Femur (tissue), 1 donor: Measurements from ENCODE around the gene BEST1.
"Not testable (repeated sequence)": the region's sequence is repeated elsewhere in the genome, so short reads cannot be mapped to it uniquely, and the experiment has no call there.

ENCODE experiments used
- DNase-seq: peaks from one replicate; pipeline ENCODE4 v3.0.0-alpha.2; 2017

BEST1 gene

DNA sequence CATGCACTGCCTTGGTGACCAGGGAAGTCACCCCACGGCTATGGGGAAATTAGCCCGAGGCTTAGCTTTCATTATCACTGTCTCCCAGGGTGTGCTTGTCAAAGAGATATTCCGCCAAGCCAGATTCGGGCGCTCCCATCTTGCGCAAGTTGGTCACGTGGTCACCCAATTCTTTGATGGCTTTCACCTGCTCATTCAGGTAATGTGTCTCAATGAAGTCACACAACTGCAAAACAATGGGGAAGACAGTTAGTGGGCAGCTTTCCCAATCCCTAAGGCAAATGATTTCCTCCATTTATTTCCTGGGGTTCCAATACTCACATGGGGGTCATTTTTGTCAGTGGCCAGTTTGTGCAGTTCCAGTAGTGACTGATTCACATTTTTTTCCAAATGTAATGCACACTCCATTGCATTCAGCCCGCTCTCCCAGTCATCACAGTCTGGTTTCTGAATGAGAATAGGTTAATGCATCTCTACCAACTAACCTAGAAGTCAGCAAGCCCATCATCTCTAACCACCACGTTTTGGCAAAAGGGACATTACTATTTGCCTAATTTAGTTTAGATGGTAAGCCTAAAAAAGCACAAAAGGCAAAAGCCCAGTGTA lies 14.6 kb downstream of the BEST1 start:
- DNase-seq = not testable (repeated sequence)

DNA sequence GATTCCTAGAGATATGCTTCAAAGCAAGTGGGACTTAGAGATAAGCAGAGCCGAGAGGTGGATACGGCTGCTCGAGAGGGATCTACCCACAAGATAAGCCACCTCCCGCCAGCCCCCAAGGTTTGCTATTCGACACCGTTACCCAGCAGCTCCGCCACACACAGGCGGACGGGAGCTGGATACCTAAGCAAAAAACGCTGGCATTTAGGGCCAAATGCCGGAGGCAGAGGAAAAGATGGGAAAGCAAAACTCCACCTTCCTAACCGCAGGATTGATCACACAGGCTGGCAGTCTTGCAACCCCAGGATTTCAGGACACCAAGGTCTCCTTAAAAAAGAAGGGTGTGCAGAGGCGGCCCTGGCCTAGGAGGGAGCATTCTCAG lies 16.6 kb downstream of the BEST1 start:
- DNase-seq = peak; percentile 38

DNA sequence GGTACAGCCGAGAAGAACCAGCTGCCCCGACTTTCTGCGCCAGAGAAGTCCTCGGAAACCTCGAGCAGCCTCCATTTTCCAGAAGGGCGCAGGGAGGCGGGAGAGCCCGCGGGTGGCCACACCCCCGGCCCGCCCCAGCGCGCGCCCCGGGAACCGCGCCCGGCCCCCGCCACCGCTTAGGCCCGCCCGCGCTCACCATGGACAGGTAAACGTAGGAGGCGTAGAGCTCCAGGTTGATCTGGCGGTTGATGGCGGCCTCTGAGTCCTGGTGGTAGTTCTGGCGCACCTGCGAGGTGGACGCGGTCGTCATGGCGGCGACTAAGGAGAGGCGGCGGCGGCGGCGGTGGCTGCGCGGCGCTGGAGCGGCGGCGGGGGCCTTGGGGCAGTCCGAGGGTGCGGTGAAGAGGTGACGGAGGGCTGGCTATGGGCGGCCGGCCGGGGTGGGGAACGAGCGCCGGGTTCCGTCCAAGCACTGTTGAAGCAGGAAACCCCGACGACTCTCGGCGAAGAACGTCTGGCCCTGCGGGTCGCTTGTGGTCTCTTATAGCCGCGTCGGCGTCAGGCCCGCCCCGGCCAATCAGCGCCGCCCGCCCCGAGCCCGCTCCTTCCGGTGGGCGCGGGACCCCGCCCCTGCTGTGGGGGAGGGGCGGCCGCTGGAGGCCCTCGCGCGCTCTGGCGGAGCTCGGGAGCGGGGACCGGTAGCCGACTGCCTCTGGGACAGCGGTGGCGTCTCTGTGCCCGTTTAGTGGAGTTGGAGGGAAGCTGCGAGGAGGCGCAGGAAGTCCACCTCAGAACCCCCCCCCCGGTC lies 17.2 kb downstream of the BEST1 start, which contains the start of gene FTH1:
Gene FTH1 (minus strand): TSS at position 519 of the 808 bp plus-strand sequence. CDS start 209 bp downstream, at position 310.
- peak; percentile 95 for DNase-seq

DNA sequence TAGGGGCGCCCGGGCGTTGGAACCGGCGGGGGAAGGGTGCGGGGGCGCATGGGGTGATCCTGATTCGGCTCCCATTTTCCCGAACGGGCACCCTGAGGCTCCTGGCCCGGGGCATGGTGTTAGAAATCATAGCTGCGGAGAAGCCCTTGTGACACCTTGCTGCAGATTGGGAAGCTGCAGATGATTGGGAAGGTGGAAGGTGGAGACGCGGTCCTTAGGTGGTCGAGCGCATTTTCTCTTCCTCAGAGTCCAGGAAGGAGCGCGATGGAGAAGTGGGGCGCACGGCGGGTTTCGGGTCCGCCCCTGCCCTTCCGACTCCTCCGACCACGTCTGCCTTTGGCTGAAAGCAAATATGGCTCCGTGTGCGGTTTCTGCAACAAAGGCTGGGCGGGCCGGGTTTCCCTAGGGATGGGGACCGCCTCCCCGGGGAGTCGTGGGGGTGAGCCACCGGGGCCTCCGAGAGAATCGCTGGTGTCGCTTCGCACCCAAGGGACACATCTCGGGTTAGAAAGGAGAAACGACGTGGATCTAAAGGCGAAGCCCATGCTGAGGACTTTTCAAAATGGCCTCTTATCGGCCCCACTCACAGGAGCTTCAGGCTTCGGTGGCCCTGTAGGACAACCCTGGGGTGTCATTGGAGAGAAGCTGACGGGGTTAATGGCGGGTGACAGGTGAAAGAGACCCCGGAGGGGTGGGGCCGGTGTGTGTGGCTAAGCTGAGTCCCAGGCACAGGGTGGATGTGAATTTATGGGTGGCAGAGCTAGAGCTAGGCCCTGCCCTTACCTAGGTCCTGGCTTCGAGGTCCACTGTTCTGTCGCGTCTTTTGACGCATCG lies 18.0 kb downstream of the BEST1 start:
- DNase-seq = peak; percentile 64

DNA sequence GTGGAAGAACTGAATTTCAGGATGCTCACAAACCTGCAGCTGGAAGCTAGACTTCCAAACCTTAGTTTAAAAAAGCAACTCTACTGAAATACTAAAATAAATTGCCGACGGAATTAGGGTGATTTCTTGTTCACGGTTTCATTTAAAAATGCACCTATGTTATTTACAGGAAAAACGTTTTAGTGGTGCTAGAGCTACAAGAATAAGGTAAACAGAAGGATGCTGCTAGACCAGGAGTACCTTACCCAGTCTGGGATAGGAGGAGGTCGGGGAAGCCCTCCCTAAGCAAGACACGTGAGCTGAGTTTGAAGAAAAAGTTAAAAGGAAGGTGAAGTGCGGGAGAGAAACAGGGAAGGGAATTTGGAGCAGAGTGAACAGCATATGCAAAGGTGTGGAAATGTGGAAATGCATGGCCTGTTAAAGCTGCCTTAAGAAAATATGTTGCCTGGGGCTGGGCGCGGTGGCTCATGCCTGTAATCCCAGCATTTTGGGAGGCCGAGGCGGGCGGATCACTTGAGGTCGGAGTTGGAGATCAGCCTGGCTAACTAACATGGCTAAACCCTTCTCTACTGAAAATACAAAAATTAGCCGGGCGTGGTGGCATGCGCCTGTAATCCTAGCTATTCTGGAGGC lies 18.7 kb downstream of the BEST1 start:
- DNase-seq = no peak

DNA sequence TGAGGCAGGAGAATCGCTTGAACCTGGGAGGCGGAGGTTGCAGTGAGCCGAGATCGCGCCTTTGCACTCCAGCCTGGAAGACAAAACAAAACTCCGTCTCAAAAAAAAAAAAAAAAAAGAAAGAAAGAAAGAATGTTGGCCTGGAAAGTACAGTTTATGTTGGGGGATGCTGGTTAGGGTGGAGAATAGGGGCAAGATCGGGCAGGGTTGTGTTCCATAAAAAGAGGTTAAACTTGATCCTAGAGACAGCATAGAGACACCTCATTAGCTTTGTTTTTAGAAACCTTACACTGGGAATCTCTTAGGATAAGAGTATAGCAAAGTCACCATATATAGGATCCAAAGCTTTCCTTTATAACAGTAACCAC lies 19.2 kb downstream of the BEST1 start:
- DNase-seq = no peak

DNA sequence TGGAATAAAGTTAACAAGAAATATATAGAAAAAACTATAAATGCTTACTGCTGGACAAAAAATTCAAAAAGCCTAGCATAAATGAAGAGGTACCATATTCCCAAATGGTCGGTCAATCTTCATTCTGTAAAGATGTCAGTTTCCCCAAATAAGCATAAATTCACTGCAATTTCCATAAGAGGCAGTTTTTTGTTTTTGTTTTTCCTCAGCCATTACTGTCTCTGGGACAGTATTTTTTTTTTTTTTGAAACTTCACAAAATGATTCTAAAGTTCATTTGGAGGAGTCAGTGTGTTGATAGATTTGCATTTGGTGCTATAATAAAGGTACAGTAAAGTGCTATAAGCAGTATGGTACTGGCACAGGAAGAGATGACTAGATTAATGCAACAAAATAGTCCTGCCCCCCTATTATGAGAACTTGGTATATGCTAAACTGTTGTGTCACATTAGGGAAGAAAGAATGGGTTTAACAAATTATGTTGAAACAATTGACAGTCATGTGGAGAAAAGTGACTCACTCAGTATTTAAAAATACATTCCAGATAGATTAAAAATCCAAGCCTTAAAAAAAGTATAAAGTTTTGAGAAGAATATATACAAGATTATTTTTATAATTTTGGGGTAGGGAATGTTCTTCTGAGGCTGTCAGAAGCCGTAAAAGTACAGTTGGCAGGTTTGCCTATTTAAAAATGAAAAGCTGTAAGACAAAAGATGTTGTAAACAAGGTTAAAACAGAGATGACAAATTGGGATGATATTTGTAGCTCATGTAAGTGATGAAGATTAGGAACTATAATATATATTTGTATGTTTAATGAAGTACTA lies 19.9 kb downstream of the BEST1 start:
- DNase-seq = no peak

DNA sequence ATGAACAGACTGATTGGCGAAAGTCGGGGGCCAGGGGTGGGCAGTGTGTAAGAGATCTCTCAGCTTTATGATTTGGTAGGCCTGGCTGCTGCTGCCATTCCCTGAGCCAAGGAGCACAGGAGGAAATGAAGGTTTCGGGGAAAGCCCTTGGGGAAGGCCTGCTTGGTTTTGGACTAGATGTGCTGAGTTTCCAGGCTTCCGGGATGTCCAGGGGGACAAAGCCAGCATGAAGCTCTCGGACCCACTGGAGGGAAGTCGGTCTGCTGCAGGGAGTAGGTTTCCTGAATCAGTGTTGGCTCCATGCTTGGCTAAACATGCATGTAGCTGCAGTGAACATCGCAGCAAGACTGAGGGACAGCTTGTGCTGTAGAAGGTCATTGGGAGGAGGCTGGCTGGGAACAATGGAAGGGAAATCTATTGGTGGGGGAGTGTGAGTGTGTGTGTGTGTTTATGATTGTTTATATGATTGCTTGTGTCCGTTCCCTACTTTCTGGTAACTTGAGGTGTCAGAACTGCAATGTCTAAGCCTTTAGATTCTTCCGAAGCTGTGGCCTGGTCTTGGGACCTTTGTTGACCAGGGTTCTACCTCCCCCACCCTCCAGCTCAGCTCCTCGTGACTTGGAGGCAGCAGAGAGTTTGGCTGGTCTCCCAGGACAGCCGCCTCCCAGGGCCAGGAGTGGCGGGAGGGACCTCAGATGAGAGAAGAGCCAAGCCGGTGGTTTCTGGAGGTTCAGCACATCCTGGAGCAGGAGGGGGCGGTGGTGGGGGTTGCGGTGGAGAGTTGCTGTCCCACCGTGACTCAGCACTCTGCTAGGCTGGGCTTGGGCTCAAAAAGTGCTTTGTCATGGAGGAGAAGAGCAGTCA lies 21.3 kb downstream of the BEST1 start:
- peak; percentile 98 for DNase-seq

DNA sequence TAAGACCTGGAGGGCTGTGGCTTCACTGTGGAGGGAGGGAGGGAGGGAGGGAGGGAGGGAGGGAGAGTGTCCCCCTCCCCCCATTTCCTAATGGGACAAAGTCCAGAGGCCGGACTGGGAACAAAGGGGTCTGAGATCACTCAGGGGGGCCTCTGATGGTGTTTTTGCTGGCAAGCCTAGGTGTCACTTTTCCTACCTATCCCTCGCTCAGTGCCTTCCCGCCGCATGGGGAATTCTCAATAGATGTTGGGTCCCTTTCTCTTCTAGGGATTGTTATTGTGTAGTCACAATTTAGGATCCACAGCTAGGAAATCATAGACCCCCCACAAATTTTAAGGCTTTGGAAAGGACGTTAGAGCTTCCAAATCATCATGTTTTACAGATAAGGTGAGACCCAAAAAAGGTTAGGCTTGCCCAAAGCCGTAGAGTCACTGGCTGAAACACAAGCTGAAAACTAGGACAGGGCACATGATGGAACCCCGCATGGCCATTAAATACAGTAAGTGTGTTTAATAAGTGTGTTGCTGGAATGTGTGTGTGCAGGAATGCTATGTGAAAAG lies 22.0 kb downstream of the BEST1 start:
- no peak for DNase-seq

DNA sequence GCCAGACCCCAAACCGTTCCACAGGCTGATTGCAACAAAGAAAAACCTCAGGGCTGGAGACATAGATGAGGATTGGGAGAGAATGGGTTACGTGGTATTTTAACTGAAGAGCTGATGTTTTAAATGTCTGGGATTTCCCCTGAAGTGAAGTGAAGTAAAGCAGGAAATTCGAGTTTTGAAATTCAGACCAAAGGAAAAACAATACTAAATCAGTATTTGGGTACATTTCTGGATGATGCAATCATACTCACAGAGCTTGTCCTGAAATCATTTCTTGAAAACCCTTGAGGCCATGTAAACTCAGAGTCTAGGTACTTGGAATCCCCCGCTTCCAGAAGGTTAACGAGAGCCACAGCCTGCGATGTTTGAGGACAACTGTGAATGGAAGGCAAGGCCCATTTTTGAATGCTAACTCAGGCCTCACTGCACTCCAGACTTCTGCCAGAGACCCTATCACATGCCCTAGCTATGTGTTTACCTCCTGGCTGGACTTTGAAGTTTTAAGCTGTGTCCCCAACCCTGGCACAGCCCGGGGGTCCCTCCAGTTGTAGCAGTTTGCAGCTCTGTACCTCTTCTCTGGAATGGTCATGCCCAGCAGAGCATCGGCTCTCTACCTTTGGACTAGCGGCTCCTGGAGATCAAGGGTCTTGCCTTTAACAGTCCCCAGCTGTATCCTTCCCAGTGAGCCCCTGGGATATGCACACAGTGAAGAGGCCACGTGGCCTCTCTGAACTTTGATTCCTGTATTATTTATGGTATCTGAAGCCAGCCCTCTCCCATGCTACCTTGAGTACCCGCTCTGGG lies 22.7 kb downstream of the BEST1 start:
- DNase-seq = no peak

DNA sequence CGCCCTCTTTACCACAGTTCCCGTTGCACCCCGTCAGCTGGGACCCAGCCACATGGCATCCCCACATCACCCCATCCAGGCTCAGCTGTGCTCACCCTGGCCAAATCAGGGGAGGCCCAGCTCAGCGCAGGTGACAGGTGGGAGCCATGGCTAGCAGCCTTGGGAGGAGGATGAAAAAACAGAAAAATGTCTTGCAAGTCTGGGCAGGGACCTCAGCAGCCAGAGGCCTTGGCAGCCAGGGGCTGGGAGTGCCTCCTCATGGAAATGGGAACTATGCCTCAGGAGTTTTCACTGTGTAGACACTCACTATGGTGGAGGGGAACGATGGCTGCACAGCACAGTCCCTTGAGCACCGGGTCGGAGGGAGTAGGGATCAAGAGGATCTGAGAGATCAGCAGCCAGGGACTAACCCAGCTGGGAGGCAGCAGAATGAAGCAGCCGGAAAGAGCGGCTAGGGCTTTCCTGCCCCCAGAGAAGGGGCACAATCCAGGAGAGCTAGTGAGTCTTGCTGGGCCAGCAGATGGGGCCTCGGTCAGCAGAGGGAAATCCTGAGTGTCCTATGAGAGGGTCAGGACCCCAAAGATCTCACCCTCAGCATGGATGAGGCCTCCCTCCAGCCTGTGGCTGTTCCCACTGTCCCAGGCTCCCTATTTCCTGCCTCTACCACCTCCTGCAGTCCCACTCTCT lies 23.5 kb downstream of the BEST1 start:
- peak; percentile 57 for DNase-seq

DNA sequence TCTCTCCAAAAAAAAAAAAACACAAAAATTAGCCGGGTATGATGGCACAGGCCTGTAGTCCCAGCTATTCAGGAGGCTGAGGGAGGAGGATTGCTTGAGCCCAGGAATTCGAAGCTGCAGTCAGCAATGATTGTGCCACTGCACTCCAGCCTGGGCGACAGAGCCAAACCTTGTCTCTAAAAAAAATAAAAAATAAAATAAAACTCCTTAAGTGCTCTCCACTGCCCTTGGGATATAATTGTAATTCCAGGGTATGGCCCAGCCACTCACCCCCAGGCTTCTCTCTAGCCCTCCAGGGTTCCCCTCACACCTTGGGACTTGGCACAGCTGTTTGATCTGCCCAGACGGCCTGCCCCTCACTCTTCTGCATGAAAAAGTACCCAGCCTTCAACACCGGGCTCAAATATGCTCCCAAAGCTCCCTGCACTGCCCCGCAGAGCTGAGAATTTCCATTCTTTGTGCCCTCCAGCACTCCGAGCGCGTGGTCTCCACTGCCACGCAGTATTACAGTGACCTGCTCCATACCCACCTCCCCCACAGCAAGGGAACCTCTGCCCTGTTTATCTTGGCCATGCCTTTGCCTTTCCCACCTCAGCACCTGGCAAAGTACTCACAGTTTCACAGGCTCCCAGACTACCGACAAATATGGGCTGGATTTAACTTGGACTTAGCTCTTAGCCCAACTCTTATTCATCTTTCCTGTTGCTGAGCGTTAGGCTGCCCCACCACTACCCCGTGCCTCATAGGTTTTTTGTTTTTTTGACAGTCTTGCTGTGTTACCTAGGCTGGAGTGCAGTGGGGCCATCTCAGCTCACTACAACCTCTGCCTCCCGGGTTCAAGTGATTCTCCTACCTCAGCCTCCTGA lies 24.8 kb downstream of the BEST1 start:
- DNase-seq = peak; percentile 78

DNA sequence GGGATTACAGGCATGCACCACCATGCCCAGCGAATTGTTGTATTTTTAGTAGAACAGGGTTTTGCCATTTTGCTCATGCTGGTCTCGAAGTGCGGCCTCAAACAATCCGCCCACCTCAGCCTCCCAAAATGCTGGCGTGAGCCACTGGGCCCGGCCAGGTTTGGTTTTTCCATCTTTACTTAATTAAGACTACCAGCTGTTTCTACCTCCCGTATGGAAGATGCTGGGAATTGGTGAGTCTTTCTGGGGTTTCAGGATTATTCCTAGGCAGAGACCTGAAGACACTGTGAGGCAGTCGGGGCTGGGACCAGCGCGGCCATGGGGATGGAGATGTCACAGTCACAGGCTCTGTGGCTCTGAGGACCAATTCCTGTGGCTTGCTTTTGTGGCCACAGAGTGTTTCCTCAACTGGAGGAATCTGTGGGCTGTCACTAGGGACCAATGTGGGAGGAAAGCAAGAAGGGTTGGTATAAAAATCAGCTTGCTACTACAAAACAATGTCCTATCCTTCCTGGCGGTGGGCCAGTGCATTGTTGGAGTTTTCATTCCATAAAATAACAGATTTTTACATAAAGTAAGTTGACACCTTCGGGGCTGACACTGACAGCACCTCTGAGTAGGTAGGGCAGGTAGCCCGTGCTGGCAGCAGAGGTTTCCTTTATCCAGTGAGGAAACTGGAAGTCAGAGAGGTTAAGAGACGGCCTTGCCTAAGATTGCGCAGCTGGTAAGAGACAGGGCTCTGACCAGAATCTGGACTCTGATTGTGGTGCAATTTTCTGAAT lies 25.7 kb downstream of the BEST1 start:
- peak; percentile 53 for DNase-seq

DNA sequence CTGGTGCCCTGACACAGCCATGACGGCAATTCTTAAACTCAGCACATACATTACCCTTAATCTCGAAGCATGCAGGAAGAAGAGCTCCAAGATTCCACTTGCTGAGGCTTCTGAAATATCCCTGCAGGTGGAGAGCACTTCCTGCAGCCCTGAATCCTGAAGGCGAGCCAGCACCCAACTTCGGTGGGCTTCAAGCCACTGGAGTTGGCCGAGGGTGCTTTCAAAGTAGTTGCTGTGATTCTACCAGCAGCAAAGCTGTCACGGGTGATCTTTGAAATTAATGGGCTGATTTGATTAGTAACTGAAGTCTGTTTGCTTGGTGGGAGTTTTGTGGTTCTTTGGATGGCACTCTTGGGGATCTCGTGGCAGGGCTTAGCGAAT lies 26.3 kb downstream of the BEST1 start:
- no peak for DNase-seq

DNA sequence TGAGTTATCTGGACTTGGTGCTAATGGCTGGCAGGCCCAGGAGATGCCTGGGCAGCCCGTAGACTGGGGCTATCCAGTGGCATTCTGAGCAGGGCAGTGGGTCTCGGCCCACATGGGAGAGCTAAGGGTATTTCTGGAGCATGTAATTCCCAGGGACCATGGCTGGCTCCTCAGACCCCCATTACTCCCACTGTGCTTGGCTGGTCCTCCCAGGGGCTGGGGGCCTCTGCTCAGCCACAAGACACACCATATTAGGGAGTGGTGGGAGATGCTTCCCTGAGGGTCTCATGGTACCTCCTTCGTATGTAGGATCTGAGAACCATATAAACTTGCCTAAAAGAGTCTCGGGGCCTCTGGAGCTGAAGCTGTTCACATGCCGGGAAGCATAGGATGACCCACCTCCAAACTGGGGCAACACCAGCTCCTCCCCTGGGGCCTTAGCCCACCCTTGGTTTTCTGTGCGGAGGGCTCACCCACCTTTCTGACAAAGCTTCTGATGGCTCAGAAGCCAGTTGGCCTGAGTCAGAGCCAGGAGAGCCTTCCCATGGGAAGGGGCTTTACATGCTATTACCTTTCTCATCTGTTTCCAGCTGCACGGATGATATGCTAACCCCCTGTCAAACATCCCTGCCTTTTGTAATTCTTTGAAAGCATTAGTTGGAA lies 26.8 kb downstream of the BEST1 start:
- no peak for DNase-seq

DNA sequence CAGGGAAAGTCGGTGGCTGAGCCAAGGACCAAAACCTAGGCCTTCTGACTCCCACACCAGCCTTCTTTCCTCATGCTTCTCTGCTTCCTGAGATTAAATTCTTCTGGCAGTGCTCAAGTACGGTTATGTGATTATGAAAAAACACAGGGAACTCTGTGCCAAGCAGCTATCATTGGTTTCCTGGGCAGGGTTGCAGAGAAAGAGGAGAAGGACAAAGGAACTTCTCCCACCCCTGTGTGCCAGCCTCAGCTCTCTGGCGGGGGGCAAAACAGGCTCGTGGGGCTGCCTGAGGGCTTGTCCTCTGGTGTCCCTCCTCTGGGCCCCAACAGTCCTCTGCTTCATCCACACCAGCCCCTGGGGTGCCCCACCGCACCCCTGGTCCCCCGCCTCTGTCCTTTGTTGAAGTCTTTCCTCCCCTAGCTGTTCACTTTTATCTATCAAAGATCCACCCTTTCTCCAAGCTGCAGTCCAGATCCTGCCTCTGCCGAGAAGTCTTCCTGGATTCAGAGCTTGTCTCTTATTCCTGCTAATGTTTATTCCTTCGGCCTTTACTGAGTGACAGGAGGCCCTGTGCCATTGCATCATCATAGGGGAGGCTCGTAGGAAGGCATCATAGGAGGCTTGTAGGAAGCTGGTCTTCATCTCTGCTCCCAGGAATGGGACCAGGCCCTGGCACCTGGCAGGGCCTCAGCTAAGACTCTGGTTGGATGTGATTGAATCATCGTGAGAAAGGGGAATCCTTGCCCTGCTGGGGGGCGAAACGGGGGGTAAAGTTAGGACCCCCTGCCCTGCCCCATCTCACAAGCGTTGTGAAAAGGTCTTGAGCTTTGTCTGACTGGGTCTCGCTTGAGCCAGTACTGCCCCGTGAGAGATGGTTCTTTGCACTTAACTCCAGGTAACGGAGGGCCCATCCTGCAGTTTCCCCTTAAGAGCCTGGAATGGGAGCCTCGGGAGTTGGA lies 28.8 kb downstream of the BEST1 start:
- no peak for DNase-seq
